OCI-LY7 (cell line): ENCODE data around the gene CAPN5. TPM values are rescaled to one million over a fixed set of nuclear protein-coding genes. Genes with fewer than 3 reads are reported as not detected.

Source experiments
- BruUV-seq: library from RNA; stranded (reverse); fragments of 400-500 nt; replicated peaks from 2 replicates; lab custom pipeline; 2021; lab: Mats Ljungman, UMichigan
- CTCF ChIA-PET: fragments of 300-600 bp; sonication (Branson Sonifier 250); formaldehyde crosslinking; loops from one replicate; lab custom pipeline; 2022; ENCODE audit warnings: antibody characterized with exemption; ENCODE audit not compliant: unreplicated experiment; lab: Charles Lee
- POLR2A ChIA-PET: fragments of 300-600 bp; sonication (Branson Sonifier 250); formaldehyde crosslinking; loops from one replicate; lab custom pipeline; 2022; ENCODE audit warnings: antibody characterized with exemption; lab: Charles Lee
- DNase-seq: peaks from one replicate; pipeline ENCODE4 v3.0.0-alpha.2; 2015; ENCODE audit warnings: low spot score
- H2AFZ ChIP-seq: fragments of 200-600 bp; sonication (generic), shearing (Covaris generic); 2 replicates; pipeline ENCODE4 v1.6.1; 2014; ENCODE audit warnings: mild to moderate bottlenecking, antibody characterized with exemption, low read length, moderate library complexity
- H3K27ac ChIP-seq: fragments of 200-600 bp; sonication (generic); 2 replicates; pipeline ENCODE4 v1.5.1; 2014; ENCODE audit warnings: mixed run types, low read depth, mild to moderate bottlenecking, moderate library complexity, low read length, inconsistent platforms; ENCODE audit not compliant: poor library complexity, severe bottlenecking
- H3K36me3 ChIP-seq: fragments of 200-600 bp; sonication (generic); 2 replicates; pipeline ENCODE4 v1.6.1; 2014; ENCODE audit warnings: mild to moderate bottlenecking, antibody characterized with exemption, low read length, moderate library complexity, mixed read lengths; ENCODE audit not compliant: insufficient read depth
- H3K4me1 ChIP-seq: fragments of 200-600 bp; sonication (generic); 2 replicates; pipeline ENCODE4 v1.5.1; 2014; ENCODE audit warnings: mild to moderate bottlenecking, low read length; ENCODE audit not compliant: insufficient read depth, poor library complexity, severe bottlenecking
- H3K4me2 ChIP-seq: fragments of 200-600 bp; sonication (generic); 2 replicates; pipeline ENCODE4 v1.6.1; 2014; ENCODE audit warnings: mild to moderate bottlenecking, low read length
- H3K4me3 ChIP-seq: fragments of 200-600 bp; sonication (generic); 2 replicates; pipeline ENCODE4 v1.5.1; 2014; ENCODE audit warnings: mild to moderate bottlenecking, low read depth, low read length; ENCODE audit not compliant: poor library complexity, severe bottlenecking
- H3K79me2 ChIP-seq: fragments of 200-600 bp; sonication (generic); 2 replicates; pipeline ENCODE4 v1.6.1; 2016; ENCODE audit warnings: low read depth, mild to moderate bottlenecking, low read length, moderate library complexity, mixed read lengths; ENCODE audit not compliant: insufficient read depth
- H3K9me2 ChIP-seq: fragments of 200-600 bp; sonication (generic); 2 replicates; pipeline ENCODE4 v1.6.1; 2016; ENCODE audit warnings: mild to moderate bottlenecking, low read length, mixed read lengths; ENCODE audit not compliant: insufficient read depth
- H3K9me3 ChIP-seq: fragments of 200-600 bp; sonication (generic); 2 replicates; pipeline ENCODE4 v1.6.1; 2014; ENCODE audit warnings: mild to moderate bottlenecking, mixed run types, low read length, mixed read lengths
- H4K20me1 ChIP-seq: fragments of 200-600 bp; sonication (generic); 2 replicates; pipeline ENCODE4 v1.6.1; 2014; ENCODE audit warnings: mild to moderate bottlenecking, antibody characterized with exemption, low read length, moderate library complexity, mixed read lengths; ENCODE audit not compliant: insufficient read depth
- CTCF ChIP-seq: fragments of 200-600 bp; sonication (generic); conservative IDR thresholded peaks from 2 replicates; pipeline ENCODE4 v1.5.1; 2014; ENCODE audit warnings: mild to moderate bottlenecking, antibody characterized with exemption, low read length, moderate library complexity, mixed read lengths
- EZH2phosphoT487 ChIP-seq: fragments of 200-600 bp; sonication (generic); IDR thresholded peaks from 2 replicates; pipeline ENCODE4 v1.6.1; 2018; ENCODE audit warnings: low read depth, borderline replicate concordance, mild to moderate bottlenecking, mixed run types, antibody characterized with exemption, low read length, moderate library complexity, mixed read lengths
- intact Hi-C: fragments of 100-400 bp; cut with micrococcal nuclease; formaldehyde crosslinking; loops from one replicate; pipeline ENCODE4 v1.10.0; 2022; ENCODE audit not compliant: unreplicated experiment
- total RNA-seq, 2 experiments: library from RNA; depleted of rRNA in 1 of 2; stranded (reverse); fragments of >200 nt in 1 of 2; shearing (Covaris generic) in 1 of 2; gene quantifications; 2 replicates each; pipeline ENCODE4 v1.2.3, GENCODE V29; 2014 to 2022

Gene CAPN5
- total RNA-seq, 2 experiments from 2014 or later, result 1.4 to 1.5 TPM

- Histone ChIP-seq H3K9me3 (no peaks in the 10 kb centered on the region), H3K79me2 (no peaks in the 10 kb centered on the region), H3K27ac (no peak overlapping the region), H3K4me1 (peaks cover 11% of the 10 kb centered on the region), H2AFZ (no peak overlapping the region), H4K20me1 (no peaks in the 10 kb centered on the region), H3K36me3 (no peaks in the 10 kb centered on the region), H3K9me2 (no peaks in the 10 kb centered on the region), H3K4me3 (no peak overlapping the region), H3K4me2 (no peak overlapping the region)
- TF ChIP-seq CTCF (no peak), EZH2phosphoT487 (no peak)
- no peak for DNase-seq
- no TSS peak for BruUV-seq
- intact Hi-C loops, result no loop called here
- POLR2A ChIA-PET, result no interaction called here
- CTCF ChIA-PET, result no interaction called here
These were observed 59.5 kb downstream of the CAPN5 start for GRCh38 chr11:77126156-77126775.

GRCh38 chr11:77126861-77127234 lies 60.1 kb downstream of the CAPN5 start:
- Histone ChIP-seq H3K9me3 (no peaks in the 10 kb centered on the region), H3K4me3 (no peak overlapping the region), H3K36me3 (no peaks in the 10 kb centered on the region), H4K20me1 (no peaks in the 10 kb centered on the region), H3K9me2 (no peaks in the 10 kb centered on the region), H3K4me1 (peaks cover 11% of the 10 kb centered on the region), H3K79me2 (no peaks in the 10 kb centered on the region), H2AFZ (no peak overlapping the region), H3K4me2 (peak overlapping the region; percentile 40; the same call in 1 of the 2 replicates), H3K27ac (no peak overlapping the region)
- TF ChIP-seq CTCF (no peak), EZH2phosphoT487 (no peak)
- BruUV-seq, result no TSS peak
- CTCF ChIA-PET, result interaction anchor here (0.5 kb wide), 1 partner anchor 129 kb away, joined by 3 read pairs; no protein-coding TSS in a partner anchor
- POLR2A ChIA-PET, result no interaction called here
- no peak for DNase-seq
- intact Hi-C loops, result loop anchor here (1.0 kb wide), 1 partner anchor 61 kb away; no protein-coding TSS in a partner anchor
